Activated CD4-positive, alpha-beta T cell treated with anti-CD3 and anti-CD28 coated beads for 24 hours (primary cell): ENCODE data around the gene MYOD1.

ENCODE experiments used
- DNase-seq, 2 donors: peaks; one replicate each; pipeline ENCODE4 v3.0.0-alpha.2; 2020; ENCODE audit warnings: low read depth in 2 of 2

Gene MYOD1

GRCh38 chr11:17719028-17719937 is at the start of gene MYOD1:
MYOD1 (plus strand) TSS chr11:17719571; CDS start chr11:17719783, 212 bp downstream.
- DNase-seq, result no peak

- DNase-seq, result no peak
Measured at GRCh38 chr11:17672469-17672868, 46.9 kb upstream of the MYOD1 start.

DNA sequence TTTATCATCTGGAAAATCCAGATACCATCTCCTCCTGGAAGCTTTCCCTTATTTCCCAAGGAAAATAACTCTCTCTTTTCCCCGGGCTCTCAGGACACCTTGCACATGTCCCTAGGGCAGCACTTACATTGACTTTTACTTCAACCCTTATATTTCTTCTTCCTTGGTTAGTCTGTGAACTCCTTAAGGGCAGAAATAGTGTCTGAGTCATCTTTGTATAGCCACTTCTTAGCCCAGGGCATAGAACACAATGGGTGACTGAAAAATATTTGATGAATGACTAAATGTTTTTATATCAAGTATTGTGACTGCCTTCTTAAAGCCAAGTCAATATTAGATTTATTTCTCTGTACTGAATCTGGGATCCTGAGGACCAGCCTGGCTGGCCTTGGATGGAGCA is 45.4 kb upstream of the MYOD1 start:
- DNase-seq, result no peak

DNA sequence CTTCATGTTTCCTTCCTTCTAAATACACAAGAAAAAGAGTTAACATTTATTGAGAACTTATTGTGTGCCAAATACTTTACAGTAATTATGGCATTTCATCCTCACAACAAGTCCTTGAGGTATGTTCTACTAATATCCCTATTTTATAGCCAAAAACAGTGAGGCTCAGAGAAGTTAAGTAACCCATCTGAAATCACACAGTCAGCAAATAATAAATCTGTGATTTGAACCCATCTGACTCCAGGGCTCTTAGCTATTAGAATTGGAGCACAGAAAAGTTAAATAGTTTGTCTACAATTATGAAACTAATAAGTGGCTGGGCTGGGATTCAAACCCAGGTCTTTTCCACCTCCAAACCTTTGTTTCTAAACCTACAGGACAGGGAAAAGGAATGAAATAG is 36.5 kb upstream of the MYOD1 start:
- no peak for DNase-seq

- DNase-seq, result no peak
Measured at GRCh38 chr11:17683377-17684161, 35.8 kb upstream of the MYOD1 start.

GRCh38 chr11:17684550-17684949 is 34.8 kb upstream of the MYOD1 start:
- DNase-seq, result no peak

GRCh38 chr11:17686231-17686980 is 33.0 kb upstream of the MYOD1 start:
- DNase-seq, result no peak

- no peak for DNase-seq
Measured at GRCh38 chr11:17687946-17688670, 31.3 kb upstream of the MYOD1 start.

DNA sequence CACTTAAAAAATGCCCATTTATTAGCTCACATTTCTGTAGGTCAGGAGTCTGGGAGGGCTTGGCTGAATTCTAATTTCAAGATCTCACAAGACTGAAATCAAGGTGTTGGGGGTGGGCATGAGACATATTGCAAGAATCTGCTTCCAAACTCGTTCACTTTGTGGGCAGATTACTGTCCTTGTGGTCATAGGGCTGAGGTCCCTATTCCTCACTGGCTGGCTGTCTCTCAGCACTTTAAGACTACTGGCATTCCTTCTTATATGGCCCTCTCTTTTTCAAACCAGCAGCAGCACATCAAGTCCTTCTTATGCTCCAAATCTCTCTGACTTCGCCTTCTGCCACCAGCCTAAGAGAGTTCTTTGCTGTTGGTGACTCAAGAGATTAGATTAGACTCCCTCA is 27.8 kb upstream of the MYOD1 start:
- no peak for DNase-seq

GRCh38 chr11:17691976-17692375 is 27.4 kb upstream of the MYOD1 start:
- DNase-seq, result no peak

DNA sequence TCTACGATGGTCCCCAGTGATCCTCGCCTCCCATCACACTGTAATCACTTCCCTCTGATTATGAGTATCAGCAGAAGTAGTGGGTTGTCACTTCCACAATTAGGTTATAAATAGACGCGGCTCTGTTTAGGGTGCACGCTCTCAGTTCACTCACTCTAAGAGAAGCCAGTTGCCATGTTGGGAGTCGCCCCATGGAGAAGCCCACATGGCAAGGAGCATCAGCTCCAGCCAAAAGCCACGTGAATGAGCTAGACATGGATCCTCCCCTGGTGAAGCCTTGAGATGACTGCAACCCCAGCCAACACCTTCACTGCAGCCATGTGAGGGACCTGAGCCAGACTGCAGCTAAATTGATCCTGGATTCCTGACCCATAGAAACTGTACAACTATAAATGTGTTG is 26.4 kb upstream of the MYOD1 start:
- no peak for DNase-seq

DNA sequence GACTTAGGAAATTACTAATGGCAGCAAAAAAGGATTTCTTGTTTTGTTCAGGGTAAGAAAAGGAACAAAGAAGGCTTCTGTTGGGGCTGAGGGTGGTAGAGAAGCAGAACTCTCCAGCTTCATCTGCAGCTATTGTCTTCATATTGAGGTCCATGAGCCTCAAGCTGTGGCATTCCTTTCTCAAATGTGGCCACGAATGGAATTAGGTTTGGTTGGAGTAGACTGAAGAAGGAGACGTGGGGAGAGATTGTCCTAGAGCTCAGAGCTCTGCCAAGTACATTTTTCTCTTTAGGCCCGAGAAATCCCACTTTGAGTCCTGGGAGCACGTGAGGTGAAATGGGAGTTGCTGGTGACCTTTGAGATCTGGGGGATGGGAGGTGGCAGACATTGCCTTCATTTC is 25.8 kb upstream of the MYOD1 start:
- DNase-seq, result no peak

DNA sequence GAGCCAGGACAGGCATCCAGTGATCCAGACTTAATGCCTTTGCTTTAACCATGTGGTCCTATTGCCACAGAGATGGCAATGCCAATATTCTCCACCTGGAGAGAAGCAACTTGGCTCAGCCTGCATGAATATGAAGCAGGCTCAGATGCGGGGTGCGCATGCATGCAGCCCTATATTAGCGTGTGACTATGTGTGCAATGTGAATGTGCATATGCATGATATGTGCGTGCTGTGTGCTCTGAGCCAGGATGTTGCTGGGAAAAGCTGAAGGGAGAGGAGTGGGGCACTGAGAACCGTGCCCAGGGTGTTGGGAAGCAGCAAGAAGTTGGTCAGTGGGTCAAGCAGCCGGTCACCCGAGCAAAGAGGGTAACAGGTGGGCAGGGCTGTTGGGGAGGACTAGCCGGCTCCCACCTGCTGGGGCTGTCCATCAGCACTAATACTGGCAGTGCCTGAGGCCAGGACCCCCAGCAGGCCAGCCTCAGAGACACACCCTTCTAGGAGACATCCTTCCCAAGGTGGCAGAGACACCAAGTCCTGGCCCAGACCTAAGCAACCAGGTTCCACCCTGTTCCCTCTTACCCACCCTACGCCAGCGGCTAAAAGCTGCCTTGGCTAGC is 24.8 kb upstream of the MYOD1 start:
- DNase-seq, result no peak

DNA sequence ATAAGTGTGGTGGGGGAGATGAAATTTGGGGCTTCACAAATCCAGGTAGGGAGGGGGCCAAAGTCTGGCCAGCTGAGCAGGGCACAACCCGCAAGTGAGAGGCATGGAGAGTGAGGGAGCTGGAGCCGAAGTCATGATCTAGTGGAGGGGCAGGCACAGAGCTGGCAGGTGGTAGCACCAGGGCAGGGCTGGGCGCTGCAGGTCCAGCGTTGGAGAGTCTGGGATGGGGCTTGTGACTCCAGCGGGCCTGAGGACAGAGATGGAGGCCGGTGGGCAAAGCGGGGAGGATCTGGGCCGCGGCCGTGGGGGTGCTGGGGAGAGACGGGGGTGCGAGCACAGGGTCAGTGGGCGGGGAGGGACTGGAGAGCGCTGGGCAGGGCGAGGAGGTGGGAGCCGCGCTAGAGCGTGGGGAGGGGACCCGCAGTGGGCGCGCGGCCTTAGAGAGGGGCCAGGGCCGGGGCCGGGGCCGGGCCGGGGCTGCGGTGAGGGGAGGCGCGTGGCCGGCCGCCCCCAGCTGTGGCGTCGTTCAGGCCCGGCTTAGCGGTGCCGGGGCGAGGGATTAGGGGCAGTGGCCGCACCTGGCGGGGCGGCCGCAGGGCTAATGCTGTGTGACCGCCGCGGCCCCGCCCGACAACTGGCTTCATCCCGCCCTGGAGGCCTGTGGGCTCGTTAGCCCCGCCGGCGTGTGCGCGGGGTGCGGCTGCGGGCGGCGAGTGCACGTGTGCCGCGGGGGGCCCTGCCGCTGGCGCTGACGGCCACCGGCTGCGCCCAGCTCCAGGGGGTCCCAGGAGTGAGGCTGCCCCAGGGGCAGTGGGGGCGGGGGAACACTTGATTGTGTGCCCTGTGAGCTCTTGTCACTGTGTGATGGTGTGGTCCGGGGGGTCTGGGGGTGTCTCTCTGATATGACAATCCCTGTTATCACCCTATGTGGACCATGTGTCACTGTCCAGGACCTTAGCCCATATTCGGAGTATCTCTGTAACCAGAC is 23.6 kb upstream of the MYOD1 start:
- DNase-seq, result no peak

- no peak for DNase-seq
Measured at GRCh38 chr11:17696741-17697140, 22.6 kb upstream of the MYOD1 start.

DNA sequence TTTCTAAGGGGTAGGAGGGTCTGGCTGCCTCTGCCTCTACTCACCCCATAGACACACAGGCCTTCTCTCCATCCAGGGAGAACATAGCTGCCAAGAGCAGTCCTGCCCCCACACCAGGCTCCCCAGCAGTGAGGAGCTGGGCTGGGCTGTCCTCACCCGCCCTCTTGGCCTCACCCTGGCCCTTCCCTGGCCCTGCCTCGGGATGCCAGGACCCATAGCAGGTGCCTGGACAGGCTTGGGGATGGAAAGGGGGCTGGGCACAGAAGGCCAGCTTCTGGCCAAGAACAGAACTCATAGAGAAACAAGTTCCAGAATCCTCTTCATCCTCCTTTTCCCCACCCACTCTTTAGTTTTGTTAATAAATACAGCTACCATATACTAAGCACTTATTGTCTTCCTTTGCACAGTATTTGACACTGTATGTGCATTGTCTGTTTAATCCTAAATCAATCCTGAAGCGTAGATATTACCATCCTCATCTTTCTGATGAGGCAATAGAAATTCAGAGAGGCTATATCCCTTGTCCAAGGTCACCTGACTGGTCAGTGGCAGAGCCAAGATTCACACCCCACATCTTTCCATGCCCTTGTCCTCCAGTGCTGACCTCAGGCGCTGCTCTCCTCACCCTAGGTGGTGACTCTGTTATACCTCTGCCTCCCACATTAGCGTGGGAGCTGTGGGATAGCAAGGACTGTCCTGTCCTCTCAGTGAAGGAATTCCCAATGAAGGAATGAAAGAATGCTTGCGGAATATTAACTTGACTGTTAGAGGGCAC is 22.0 kb upstream of the MYOD1 start:
- DNase-seq, result no peak

- no peak for DNase-seq
Measured at GRCh38 chr11:17699147-17700114, 19.9 kb upstream of the MYOD1 start.

- DNase-seq, result no peak
Measured at GRCh38 chr11:17700991-17701390, 18.4 kb upstream of the MYOD1 start.
